Astrocyte of the hippocampus (primary cell): ENCODE measurements around the gene TMEM256.
A peak's percentile ranks its signal among the peaks of the same experiment; 100 is the strongest.

Source experiments
- DNase-seq: peaks from one replicate; pipeline ENCODE4 v3.0.0; 2011; ENCODE audit warnings: low read depth, low spot score

TMEM256 gene

DNA sequence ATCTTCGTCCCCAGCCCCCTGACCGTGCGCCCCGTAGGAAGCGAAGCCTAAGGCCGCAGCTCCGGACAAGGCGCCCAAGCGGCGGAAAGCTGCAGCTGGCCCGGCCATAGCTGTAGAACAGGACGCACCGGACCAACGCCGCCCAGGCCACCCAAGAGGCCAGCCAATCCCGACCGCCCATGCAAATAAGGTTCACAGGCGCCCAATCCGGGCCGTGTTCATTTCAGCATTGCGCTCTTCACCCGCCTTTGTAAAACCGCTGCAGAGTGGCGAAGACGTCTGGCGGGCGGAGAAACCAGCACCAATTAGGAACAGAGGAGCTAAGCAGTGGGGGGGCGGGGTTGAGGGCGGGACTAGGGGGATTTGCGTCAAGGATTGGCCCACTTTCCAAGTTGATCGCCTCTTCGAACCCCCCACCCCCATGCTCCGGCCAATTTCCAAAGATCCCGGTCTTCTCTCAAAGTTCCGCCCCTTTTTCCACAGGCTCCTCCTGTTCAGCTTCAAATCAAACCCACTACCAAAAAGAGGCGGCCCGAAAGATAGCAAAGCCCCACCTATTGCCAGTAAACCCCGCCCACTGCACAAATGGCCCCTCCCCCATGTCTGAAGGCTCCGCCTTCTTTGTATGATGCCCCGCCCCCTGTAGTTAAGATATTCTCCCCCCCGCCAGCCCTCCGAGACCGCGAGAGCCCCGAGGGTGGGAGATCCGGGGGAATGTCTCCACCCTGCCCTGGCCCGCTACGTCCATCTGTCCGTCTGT lies at the start of gene TMEM256:
Gene TMEM256, minus strand, starts transcription at position 121 of the 760 bp plus-strand sequence. Its CDS starts 13 bp downstream, at position 108.
- peak; percentile 100 for DNase-seq

DNA sequence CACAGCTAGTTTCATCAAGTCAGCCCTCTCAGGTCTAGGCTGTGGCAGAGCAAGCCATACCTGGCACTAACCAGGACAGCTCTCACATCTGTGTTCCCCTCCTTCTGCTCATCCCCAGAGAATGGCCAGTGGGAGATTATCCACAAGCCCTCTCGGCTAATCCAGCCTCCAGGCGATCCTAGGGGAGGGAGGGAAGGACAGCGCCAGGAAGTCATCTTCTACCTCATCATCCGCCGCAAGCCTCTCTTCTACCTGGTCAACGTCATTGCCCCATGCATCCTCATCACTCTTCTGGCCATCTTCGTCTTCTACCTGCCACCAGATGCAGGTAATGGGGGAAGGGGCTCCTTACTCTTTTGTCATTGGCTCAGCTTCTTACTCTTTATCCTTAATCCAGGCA lies 44.6 kb upstream of the TMEM256 start:
- DNase-seq: no peak

DNA sequence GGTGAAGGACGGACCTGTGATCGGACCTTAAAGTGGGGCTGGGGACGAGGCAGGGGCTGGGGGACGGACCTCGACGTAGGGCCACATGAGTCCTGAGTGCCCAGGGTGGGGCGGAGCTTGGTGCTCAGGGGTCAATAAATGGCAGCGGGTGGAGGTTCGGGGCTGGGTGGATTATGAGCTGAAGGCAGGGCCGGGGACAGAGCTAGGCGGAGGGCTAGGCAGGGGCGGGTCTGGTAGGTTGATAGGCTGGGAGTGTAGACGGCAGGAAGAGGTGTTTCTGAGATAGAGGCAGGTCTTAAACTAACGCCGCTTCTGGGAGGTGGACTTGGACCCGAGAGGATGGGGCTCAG lies 41.7 kb upstream of the TMEM256 start:
- no peak for DNase-seq

DNA sequence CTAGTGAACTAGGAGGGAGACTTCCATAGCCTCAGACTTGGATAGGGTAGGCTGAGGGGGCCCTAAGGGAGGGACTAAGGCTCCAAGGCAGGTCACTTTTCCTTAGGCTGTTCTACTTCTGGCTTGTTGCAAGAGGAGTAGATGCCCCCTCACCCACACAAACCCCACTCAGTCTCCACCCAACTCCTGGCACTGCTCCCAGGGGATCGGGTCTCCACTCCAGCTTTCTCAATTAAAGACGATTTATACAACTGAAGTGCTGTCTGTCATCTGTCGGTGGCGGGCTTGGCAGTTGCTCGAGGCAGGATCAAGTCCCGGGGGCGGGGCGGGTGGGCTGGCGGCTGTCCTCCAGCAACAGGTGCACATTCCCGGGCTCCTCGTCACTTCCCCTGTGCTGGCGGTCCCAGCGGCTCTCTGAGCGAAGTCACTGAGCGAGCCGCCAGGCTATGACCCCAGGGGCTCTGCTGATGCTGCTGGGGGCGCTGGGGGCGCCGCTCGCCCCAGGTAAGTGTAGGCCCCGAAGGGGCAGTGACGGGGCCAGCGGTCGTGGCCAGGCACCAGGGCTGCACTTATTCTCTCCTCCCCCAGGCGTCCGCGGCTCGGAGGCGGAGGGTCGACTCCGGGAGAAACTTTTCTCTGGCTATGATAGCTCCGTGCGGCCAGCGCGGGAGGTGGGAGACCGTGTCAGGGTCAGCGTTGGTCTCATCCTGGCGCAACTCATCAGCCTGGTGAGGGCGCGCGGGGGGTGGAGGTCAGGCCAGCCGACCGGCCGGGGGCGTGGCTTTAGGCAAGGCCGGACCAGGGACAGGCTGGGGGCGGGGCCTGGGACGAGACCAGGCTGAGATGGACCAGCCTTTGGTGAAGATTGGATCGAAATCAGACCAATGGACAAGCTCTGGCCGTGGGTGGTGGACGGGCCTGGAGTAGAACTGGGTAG lies 41.1 kb upstream of the TMEM256 start, which contains the start of gene CHRNB1:
Gene CHRNB1, plus strand, starts transcription at position 380 of the 937 bp plus-strand sequence. Its CDS starts 67 bp downstream, at position 447.
- DNase-seq: peak; percentile 48

DNA sequence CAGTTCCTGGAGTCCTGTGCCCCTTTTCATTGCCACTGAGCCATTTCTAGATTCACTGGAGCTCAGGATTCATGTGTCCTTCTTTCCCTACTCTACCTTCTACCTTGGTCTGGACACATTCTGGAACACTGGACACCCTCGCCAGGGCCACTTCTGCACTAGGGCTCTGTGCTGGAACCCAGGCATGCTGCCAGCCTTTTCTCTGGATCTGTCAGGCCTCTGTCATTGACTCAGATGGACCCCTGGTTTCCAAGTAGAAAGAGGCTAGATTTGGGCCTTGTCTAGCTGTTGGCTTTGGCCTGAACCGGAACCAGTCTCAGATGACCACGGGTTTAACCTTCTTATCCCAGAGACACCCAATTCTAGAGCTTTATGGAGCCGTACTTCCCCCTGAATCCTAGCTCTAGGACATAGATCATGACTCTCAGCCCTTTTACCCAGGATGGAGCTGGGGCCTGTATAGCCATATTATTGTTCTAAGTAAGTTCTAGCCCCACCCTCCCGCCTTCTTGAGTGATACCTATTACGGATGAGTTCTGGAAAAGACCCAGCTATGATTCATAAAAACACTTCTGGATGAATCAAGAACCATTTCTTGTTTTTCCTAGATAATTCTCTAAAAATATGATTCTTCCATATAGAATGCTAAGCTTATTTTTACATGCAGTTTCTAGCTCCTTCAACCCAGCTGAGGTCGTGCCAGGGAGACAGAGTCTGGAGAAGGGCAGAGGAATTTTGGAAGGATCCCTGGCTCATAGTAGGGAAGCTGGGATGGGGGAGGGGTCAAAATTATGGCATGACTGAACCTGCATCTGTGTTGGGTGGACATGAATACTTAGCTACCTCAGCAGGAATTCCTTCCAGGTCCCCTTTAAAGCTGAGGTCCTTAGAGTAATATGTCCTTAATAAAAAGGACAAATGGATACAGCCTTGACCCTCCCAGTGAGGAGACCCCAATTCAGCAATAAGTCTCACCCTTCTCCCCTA lies 39.9 kb upstream of the TMEM256 start:
- no peak for DNase-seq

DNA sequence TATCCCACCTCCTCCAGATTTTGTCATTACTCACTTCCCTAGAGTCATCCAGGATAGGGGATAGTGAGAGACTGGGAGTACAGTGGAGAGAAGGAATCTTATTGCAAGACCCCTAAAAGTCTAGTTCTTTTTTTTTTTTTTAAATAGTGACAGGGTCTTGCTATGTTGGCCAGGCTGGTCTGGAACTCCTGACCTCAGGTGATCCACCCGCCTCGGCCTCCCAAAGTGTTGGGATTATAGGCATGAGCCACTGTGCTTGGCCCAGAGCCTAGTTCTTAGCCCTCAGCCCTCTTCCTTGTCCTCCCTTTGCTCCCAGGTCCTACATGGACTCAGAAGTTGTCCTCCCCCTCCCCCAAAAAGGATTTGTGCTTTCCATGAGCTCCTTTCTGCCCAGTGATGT lies 38.2 kb upstream of the TMEM256 start:
- DNase-seq: no peak

DNA sequence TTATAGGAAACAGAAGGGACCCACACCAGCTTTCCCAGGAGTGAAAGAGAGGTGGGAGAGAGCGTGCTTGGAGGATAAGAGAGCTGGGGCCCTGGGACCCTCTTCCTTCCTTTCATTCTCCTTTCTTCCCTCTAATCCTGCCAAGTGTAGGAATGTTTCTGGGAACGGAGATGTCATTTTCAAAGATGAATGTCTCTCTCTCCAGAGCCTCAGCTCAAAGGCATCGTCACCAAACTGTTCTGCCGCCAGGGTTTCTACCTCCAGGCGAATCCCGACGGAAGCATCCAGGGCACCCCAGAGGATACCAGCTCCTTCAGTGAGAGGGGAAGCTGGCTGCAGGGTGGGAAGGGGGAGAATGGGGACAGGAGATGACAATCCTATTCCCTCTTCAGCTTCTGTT lies 37.4 kb upstream of the TMEM256 start:
- DNase-seq: peak; percentile 39

DNA sequence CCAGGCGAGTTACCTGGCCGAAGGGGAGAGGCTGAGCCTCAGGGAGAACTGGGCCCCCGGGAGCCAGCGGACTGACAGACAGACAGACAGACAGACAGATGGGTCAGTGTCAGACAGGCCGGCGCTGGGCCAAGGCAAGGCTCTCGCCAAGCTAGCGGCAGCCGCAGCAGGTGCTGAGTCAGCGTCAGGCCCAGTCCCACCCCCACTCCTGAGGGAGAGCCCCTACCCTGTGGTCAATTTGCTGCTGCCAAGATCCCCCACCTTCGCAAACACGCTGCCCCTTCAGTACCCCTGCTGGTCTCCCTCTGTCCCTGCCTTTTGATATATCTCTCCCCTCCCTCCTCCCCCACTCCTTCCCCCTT lies 36.9 kb upstream of the TMEM256 start:
- peak; percentile 79 for DNase-seq

DNA sequence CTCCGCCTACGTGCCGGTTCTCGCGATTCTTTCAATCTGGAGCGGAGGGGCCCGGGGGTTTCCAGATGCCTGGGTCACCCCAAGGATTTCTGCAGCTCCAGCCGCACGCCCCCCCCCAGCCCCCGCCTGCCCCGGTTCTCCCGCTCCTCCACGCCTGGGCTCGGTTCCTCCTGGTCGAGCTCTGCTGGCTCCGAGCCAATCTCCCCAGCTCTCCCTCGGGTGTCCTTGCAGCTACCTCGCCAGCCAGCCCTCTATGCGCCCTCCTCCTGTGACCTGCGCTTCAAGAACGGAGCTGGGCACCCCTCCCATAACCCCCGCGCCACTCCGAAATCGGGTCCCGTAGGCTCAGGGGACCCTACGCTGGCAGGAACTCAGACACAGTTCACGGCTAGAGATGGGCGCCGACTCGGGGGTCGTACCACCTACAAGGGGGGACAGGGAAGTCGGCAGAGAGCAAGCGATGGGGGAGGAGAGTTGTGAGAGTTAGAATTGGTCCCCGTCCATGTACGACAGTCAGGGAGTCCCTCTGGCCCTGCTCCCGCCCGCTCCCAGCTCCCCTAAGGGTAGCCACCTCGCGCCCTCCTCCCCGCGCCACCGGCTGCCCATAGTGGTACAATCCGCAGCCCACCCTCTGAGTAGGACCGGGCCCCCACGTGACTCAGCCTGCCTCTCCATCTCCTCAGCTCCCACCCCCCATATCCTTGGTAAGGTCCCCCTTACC lies 36.4 kb upstream of the TMEM256 start:
- peak; percentile 51 for DNase-seq

DNA sequence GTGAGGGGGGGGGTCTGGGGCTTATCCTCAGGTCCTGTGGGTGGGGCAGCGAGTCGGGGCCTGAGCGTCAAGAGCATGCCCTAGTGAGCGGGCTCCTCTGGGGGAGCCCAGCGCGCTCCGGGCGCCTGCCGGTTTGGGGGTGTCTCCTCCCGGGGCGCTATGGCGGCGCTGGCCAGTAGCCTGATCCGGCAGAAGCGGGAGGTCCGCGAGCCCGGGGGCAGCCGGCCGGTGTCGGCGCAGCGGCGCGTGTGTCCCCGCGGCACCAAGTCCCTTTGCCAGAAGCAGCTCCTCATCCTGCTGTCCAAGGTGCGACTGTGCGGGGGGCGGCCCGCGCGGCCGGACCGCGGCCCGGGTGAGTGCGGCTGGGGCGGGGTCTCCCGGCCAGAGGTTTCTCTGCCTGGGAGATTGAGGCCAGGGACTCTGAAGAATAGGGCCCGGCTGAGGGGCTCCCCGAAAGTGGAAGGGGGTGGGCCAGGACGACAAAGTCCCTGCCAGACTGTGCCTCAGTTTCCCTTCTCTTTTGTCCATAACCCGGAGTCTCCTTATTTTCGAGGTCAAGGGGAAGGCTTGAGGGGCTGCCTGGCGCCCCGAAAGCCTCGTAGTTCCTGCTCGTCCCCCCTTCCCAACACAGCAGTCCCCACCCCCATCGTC lies 35.7 kb upstream of the TMEM256 start, which contains the start of gene FGF11:
Gene FGF11, plus strand, starts transcription at position 51 of the 651 bp plus-strand sequence. Its CDS starts 109 bp downstream, at position 160.
- peak; percentile 31 for DNase-seq

DNA sequence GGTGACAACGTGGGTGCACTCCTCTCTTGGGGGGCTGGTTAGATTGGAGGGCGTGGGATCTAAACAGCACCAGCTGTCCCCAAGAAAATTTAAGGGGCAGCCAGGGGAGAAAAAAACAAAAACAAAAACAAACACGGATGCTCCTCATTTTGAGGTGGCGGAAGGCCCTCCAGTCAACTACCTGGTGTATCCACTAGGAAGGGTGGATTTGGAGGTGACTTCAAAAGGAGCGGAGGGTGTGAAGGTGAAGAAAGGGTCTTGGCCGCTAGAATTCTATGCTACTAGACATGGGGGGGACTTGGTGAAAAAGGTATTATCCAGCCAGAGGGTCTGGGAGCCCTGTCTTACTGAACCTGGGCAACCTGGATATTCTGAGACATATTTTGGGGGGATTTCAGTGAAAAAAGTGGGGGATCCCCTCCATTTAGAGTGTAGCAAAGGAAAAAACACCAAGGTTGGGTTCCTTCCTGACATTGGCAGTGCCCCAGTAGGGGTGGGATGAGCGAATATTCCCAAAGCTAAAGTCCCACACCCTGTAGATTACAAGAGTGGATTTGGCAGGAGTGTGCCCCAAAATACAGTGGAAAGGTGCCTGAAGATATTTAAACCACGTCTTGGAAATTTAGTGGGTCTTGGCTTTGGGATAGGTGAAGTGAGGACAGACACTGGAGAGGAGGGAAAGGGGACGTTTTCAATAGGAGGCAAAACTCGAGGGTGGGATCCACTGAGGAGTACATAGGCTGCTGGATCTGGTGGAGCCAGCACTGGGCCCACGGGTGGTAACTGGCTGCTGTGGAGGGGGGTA lies 35.0 kb upstream of the TMEM256 start:
- no peak for DNase-seq

DNA sequence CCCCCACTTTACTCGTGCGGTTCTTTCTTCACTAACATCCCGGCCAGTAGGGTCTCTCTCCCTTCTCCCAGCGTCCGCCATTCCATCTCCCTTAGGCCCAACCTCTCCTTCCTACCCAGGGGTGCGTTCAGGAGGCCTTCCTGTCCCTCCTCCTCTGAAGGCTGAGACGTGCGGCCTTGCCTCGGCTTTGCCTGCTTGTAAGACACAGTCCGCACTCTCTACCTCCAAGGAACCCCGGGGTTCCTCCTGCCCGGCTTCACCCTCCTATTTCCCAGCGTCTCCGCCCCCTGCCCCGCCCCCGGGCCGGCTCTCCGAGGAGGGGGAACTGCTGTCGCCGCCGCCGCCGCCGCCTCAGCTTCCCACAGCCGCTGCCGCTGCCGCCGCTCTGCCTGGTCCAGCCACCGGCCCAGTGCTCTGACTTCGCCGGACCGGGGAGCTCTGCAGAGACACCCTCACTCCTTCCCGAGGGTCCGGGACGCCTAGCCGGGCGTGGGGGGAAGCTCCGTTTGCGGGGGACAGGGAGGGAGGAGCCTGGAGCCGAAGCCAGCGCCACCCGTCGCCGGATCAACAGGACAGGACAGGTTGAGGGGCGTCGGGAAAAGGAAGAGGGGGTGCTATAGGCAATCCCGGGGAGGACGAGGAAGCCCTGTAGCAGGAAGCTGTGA lies 34.2 kb upstream of the TMEM256 start:
- peak; percentile 68 for DNase-seq

DNA sequence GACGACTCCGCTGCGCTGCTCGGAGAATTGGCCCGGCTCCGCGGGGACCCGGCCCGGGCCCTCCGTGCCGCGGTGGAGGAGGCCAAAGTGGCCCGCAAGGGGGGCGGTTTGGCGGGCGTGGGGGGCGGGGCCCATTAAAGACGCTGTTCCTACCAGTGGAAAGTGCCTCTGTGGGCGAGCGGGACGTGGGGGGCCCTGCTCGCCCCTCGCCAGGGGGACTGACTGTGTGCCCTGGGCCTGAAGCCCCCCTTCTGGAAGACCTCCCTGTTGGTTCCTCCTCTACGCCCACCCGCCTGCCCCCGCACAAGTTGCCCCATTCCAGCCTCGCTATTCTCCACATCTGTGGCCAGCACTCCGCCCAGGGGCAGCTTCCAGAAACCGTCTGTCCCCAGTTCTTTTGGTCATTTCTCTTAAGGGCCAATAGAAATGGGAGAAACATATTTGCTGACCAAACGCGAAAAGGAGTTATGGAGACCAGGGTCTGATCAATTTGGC lies 33.5 kb upstream of the TMEM256 start:
- DNase-seq: no peak

DNA sequence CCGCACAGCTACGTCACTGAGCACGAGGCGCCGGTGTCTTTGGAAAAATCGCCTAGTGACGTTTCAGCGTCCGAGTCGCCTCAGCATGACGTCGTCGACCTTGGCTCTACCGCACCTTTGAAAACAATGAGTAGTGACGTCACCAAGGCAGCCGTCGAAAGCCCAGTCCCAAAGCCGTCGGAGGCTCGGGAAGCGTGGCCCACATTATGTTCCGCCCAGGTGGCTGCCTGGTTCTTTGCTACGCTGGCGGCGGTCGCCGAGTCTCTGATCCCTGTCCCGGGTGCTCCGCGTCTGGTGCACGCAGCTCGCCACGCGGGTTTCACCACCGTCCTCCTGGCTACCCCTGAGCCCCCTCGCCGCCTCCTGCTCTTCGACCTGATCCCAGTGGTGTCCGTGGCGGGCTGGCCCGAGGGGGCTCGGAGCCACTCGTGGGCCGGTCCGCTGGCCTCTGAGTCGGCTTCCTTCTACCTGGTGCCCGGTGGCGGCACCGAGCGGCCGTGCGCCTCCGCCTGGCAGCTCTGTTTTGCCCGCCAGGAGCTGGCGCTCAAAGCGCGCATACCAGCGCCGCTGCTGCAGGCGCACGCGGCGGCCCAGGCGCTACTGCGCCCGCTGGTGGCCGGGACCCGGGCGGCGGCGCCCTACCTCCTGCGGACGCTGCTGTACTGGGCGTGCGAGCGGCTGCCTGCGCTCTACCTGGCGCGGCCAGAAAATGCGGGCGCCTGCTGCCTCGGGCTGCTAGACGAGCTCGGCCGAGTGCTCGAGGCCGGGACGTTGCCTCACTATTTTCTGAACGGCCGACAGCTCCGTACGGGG lies 32.9 kb upstream of the TMEM256 start:
- DNase-seq: peak; percentile 95

DNA sequence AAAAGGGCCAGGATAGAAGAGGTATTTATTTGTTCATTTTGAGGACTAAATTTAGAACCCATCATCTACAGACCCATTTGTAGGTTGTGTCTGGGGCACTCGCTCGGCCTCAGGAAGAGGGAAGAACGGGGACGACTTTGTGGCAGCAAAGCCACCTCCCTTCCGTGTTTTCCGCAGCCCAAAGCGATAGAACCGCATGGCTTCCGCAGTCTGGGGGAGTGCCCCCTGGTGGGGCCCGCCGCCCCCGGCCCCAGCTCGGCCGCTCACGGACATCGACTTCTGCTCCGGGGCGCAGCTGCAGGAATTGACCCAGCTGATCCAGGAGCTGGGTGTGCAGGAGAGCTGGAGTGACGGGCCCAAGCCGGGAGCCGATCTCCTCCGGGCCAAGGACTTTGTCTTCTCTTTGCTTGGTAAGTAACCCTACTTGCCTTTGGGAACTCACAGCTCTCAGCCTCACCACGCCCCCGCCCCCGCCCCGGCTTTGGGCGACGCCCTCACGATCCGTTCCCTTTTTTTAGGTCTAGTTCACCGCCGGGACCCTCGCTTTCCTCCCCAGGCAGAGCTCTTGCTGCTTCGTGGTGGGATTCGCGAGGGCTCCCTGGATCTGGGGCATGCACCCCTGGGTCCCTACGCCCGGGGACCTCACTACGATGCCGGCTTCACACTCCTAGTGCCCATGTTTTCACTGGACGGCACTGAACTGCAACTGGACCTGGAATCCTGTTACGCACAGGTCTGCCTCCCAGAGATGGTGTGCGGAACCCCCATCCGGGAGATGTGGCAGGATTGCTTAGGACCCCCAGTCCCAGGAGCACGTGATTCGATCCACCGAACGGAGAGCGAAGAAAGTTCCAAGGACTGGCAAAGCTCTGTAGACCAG lies 32.0 kb upstream of the TMEM256 start:
- peak; percentile 48 for DNase-seq

DNA sequence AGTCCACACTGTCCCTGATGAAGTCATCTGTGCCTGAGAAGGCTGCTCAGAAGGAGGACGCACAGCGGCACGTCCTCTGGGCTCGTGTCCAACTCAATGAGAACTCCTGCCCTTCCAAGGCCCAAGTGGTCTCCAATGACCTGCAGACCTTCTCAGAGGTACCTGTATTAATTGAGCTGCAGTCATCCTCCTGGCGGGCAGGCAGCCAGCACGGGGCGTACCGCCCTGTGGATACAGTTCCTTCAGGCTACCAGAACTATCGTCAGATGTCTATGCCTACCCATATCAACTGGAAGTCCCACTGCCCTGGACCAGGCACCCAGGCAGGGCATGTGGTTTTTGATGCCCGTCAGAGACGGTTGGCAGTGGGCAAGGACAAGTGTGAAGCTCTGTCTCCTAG lies 28.4 kb upstream of the TMEM256 start:
- DNase-seq: no peak

DNA sequence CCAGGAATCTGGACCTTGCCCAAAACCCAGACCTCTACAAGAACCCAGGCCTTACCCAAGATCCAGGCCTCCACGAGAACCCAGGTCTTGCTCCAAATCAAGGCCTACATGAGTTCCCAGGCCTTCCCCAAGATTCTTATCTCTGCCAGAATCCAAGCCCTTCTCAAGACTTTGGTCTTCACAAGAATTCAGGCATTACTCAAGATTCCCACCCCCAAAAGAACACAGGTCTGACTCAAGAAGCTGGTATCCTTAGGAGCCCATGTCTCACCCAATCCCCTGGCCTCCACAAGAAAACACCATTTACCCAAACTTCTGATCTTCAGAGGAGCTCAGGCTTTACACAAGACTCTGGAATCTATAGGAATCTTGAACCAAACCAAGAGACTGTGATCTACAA lies 27.3 kb upstream of the TMEM256 start:
- no peak for DNase-seq
